OCI-LY3 (cell line): ENCODE measurements around the gene GPHN.
A peak's percentile ranks its signal among the peaks of the same experiment; 100 is the strongest.

ENCODE experiments used
- H2AFZ ChIP-seq: fragments of 200-600, 300-600 bp; shearing (Covaris generic); 2 replicates; pipeline ENCODE4 v1.6.0; 2014; ENCODE audit warnings: antibody characterized with exemption, low read depth, low read length
- H3K27ac ChIP-seq: fragments of 200-600, 300-600 bp; sonication (generic); 2 replicates; pipeline ENCODE4 v1.5.1; 2014; ENCODE audit warnings: mild to moderate bottlenecking, low read length, moderate library complexity, mixed read lengths
- H3K27me3 ChIP-seq: fragments of 200-600, 300-600 bp; sonication (generic); 2 replicates; pipeline ENCODE4 v1.6.1; 2014; ENCODE audit warnings: low read depth, low read length, mixed read lengths
- H3K36me3 ChIP-seq: fragments of 200-600, 300-600 bp; sonication (generic); replicated peaks from 2 replicates; pipeline ENCODE3; 2014; ENCODE audit warnings: low read depth, low read length, mixed read lengths
- H3K4me1 ChIP-seq: fragments of 300-600, 200-600 bp; sonication (generic); 2 replicates; pipeline ENCODE4 v1.6.1; 2014; ENCODE audit warnings: low read length, mixed read lengths
- H3K4me2 ChIP-seq: fragments of 200-600, 300-600 bp; sonication (generic); 2 replicates; pipeline ENCODE4 v1.6.1; 2014; ENCODE audit warnings: low read length, mixed read lengths
- H3K4me3 ChIP-seq: fragments of 300-600, 200-600 bp; sonication (generic); 2 replicates; pipeline ENCODE4 v1.5.1; 2014; ENCODE audit warnings: antibody characterized with exemption, mild to moderate bottlenecking, low read length, moderate library complexity
- H3K79me2 ChIP-seq: fragments of 300-600, 200-600 bp; shearing (Covaris generic); 2 replicates; pipeline ENCODE4 v1.6.1; 2014; ENCODE audit warnings: mild to moderate bottlenecking, low read length, mixed read lengths
- H3K9ac ChIP-seq: fragments of 300-600, 200-600 bp; shearing (Covaris generic); 2 replicates; pipeline ENCODE4 v1.6.0; 2014; ENCODE audit warnings: mild to moderate bottlenecking, low read length, moderate library complexity
- H3K9me3 ChIP-seq: fragments of 200-600, 300-600 bp; shearing (Covaris generic); 2 replicates; pipeline ENCODE4 v1.6.1; 2014; ENCODE audit warnings: low read length, mixed read lengths; ENCODE audit not compliant: insufficient read depth
- H4K20me1 ChIP-seq: fragments of 200-600, 300-600 bp; sonication (generic); 2 replicates; pipeline ENCODE4 v1.6.1; 2016; ENCODE audit warnings: low read length, mixed read lengths; ENCODE audit not compliant: insufficient read depth
- EZH2phosphoT487 ChIP-seq: fragments of 200-600 bp; shearing (Covaris generic); IDR thresholded peaks from 2 replicates; pipeline ENCODE4 v1.6.1; 2018; ENCODE audit warnings: antibody characterized with exemption, mixed run types, low read depth
- TF ChIP-seq, protein P1 (sequence below): fragments of 200-600, 300-600 bp; sonication (generic); IDR thresholded peaks from 2 replicates; pipeline ENCODE4 v1.5.1; 2014; ENCODE audit warnings: antibody characterized with exemption, low read length, low read depth

Gene GPHN

DNA sequence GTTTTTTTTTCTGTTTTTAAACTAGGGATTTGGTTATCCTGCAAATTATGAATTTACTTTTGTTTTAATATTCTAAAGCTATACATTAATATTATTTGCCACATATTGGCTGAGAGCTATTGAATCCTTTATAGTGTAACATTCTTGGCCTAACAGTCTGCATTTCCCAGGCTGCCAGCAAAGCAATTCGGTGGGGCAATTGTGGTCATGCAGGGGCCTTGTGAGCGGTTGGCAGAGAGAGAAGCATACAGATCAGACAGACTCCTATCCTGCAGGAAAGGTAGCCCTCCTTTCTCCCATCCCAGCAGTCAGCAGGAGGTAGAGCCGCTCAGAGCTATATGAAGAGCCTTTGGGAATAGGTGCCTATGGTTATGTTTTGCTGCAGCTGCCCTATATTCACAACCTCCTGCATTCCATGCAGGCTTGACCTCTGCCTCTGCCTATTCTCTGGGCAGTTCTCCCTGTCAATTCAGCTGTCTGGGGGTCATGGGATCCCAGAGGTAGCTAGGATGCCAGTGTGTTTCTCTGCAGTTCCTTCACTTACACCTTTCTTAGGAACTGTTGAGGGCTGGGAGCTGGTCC lies 144.7 kb downstream of the GPHN start:
- no peak overlapping the region for H3K9ac ChIP-seq
- H3K4me2 ChIP-seq: no peak overlapping the region
- peaks cover 32% of the 10 kb centered on the region for H3K4me1 ChIP-seq
- H3K79me2 ChIP-seq: peaks cover 58% of the 10 kb centered on the region
- no peak overlapping the region for H3K4me3 ChIP-seq
- H3K27me3 ChIP-seq: no peaks in the 10 kb centered on the region
- H4K20me1 ChIP-seq: peaks cover 18% of the 10 kb centered on the region
- no peak overlapping the region for H3K27ac ChIP-seq
- peaks cover 9% of the 10 kb centered on the region for H3K9me3 ChIP-seq
- TF ChIP-seq, protein P1, sequence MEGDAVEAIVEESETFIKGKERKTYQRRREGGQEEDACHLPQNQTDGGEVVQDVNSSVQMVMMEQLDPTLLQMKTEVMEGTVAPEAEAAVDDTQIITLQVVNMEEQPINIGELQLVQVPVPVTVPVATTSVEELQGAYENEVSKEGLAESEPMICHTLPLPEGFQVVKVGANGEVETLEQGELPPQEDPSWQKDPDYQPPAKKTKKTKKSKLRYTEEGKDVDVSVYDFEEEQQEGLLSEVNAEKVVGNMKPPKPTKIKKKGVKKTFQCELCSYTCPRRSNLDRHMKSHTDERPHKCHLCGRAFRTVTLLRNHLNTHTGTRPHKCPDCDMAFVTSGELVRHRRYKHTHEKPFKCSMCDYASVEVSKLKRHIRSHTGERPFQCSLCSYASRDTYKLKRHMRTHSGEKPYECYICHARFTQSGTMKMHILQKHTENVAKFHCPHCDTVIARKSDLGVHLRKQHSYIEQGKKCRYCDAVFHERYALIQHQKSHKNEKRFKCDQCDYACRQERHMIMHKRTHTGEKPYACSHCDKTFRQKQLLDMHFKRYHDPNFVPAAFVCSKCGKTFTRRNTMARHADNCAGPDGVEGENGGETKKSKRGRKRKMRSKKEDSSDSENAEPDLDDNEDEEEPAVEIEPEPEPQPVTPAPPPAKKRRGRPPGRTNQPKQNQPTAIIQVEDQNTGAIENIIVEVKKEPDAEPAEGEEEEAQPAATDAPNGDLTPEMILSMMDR: no peak
- TF ChIP-seq EZH2phosphoT487: no peak
- no peak overlapping the region for H2AFZ ChIP-seq
- peaks cover 9% of the 10 kb centered on the region for H3K36me3 ChIP-seq

DNA sequence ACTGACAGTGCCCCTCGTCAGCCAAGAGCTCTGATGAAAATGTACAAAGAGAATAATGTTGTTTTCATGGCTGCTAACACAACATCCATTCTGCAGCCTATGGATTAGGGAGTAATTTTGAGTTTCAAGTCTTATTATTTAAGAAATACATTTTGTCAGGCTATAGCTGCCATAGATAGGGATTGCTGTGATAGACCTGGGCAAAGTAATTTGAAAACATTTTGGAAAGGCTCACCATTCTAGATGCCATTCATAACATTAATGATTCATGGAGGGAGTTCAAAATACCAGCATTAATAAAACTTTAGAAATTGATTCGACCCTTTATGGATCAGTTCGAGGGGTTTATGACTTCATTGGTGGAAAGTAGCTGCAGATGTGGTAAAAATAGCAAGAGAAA lies 149.8 kb downstream of the GPHN start:
- no peak overlapping the region for H3K27ac ChIP-seq
- peaks cover 4% of the 10 kb centered on the region; the same call in 1 of the 2 replicates for H3K4me1 ChIP-seq
- H4K20me1 ChIP-seq: peaks cover 20% of the 10 kb centered on the region
- peaks cover 70% of the 10 kb centered on the region for H3K79me2 ChIP-seq
- TF ChIP-seq, protein P1: no peak
- TF ChIP-seq EZH2phosphoT487: no peak
- peaks cover 9% of the 10 kb centered on the region for H3K36me3 ChIP-seq
- peaks cover 9% of the 10 kb centered on the region for H3K9me3 ChIP-seq
- H3K4me3 ChIP-seq: no peak overlapping the region
- no peak overlapping the region for H2AFZ ChIP-seq
- no peaks in the 10 kb centered on the region for H3K27me3 ChIP-seq
- H3K4me2 ChIP-seq: no peak overlapping the region
- H3K9ac ChIP-seq: no peak overlapping the region

DNA sequence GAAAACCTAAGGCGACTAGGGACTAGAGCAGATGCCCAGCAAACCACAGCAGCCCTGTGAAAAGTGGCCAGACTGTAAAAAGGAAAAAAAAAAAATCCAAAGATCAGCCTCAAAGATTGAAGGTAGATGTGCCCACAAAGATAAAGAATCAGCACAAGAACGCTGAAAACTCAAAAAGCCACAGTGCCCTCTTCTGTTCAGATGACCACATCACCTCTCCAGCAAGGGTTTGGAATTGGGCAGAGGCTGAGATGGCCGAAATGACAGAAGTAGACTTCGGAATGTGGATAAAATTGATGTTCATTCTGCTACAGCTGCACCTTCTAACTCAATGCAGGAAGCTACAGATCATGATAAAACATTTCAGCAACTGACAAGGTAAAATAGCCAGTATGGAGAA lies 154.4 kb downstream of the GPHN start:
- Histone ChIP-seq H3K36me3 (no peaks in the 10 kb centered on the region), H3K27me3 (no peaks in the 10 kb centered on the region), H3K4me3 (no peak overlapping the region), H3K79me2 (peaks cover 35% of the 10 kb centered on the region), H3K4me1 (peaks cover 4% of the 10 kb centered on the region; the same call in 1 of the 2 replicates), H3K4me2 (peak overlapping the region; percentile 18; the same call in 1 of the 2 replicates), H4K20me1 (peaks cover 17% of the 10 kb centered on the region), H2AFZ (no peak overlapping the region), H3K27ac (no peak overlapping the region), H3K9ac (no peak overlapping the region), H3K9me3 (no peaks in the 10 kb centered on the region)
- TF ChIP-seq, protein P1: peak; percentile 66
- no peak for TF ChIP-seq EZH2phosphoT487

DNA sequence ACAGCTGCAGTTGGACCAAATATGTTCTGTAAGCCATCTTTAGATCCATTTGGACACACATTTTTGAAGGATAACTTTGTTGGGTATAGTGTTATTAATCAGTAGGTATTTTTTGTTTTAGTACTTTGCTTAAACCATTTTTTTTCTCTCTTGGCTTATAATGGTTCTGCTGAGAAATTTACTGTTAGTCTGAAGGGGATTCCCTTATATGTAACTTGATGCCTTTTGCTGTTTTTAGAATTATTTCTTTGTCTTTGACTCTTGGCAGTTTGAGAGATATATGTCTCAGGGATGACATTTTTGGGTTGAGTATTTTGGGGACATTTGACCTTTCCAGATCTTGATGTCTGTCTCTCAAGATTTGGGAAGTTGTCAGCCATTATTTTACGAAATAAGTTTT lies 169.8 kb downstream of the GPHN start:
- TF ChIP-seq EZH2phosphoT487: no peak
- TF ChIP-seq, protein P1: no peak
- Histone ChIP-seq H3K36me3 (peaks cover 6% of the 10 kb centered on the region), H3K9me3 (peaks cover 6% of the 10 kb centered on the region; the same call in 1 of the 2 replicates), H3K27ac (no peak overlapping the region), H3K4me2 (no peak overlapping the region), H3K4me3 (no peak overlapping the region), H4K20me1 (no peaks in the 10 kb centered on the region), H3K9ac (no peak overlapping the region), H3K27me3 (no peaks in the 10 kb centered on the region), H2AFZ (no peak overlapping the region), H3K79me2 (peaks cover 63% of the 10 kb centered on the region), H3K4me1 (no peaks in the 10 kb centered on the region)
